HG03342 (cell line): ENCODE measurements around the gene KCNAB2.

Experiments
- ATAC-seq: cut with Tn5 transposase; IDR thresholded peaks from one replicate; pipeline ENCODE4 v1.9.1; 2021; ENCODE audit warnings: mild to moderate bottlenecking, moderate library complexity; ENCODE audit not compliant: unreplicated experiment

Gene KCNAB2

GRCh38 chr1:6106321-6106731 is 60.6 kb downstream of the KCNAB2 start:
- ATAC-seq = no peak

DNA sequence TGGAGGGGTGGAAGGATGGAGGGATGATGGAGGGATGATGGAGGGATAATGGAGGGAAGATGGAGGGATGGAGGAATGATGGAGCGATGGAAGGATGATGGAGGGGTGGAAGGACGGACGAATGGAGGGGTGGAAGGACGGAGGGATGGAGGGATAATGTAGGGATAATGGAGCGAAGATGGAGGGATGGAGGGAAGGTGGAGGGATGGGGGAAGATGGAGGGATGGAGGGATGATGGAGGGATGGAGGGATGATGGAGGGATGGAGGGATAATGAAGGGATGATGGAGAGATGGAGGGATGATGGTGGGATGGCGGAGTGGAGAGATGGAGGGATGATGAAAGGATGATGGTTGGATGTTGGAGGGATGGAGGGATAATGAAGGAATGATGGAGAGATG is 61.3 kb downstream of the KCNAB2 start:
- no peak for ATAC-seq

GRCh38 chr1:6107409-6108356 is 62.0 kb downstream of the KCNAB2 start:
- ATAC-seq = no peak

DNA sequence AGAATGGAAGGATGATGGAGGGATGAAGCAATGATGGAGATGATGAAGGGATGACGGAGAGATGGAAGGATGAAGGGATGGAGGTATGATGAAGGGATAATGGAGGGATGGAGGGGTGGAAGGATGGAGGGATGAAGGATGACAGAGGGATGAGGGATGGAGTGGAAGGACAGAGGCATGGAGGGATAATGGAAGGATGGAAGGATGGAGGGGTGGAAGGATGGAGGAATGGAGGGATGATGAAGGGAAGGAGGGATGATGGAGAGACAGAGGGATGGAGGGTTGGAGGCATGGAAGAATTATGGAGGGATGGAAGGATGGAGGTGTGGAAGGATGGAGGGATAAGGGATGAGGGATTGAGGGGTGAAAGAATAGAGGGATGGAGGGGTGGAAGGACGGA is 62.8 kb downstream of the KCNAB2 start:
- ATAC-seq = no peak

DNA sequence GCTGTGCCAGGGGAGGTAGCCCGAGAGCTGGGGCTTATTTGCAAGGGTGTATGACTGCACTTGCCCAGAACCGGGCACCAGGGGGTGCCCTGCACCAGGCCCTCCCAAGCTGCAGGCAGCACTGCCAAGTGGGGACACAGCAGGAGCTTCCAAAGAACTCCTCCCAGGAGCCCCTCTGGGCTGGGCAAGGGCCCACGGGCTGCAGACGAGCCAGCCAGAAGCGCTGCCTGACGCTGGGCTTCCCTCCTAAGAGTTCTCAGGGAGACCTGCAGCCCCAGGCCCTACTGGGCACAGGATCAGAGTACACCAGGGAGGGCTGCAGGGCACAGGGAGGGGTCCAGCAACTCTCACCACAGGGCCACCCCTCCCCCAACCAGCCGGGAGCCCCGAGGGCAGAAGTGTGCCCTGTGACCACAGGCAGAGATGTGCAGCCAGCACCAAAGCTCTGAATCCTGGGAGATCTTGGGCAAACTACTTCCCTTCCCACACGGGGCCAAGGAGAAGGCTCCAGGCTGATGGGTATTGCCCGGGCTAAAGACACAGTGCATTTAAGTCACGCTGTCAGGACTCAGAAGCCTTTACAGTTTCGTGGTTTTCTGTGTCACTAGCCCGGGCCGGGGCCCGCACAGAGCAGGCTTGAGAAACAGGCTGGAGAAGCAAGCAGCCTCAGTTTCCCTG is 63.4 kb downstream of the KCNAB2 start:
- ATAC-seq = no peak

DNA sequence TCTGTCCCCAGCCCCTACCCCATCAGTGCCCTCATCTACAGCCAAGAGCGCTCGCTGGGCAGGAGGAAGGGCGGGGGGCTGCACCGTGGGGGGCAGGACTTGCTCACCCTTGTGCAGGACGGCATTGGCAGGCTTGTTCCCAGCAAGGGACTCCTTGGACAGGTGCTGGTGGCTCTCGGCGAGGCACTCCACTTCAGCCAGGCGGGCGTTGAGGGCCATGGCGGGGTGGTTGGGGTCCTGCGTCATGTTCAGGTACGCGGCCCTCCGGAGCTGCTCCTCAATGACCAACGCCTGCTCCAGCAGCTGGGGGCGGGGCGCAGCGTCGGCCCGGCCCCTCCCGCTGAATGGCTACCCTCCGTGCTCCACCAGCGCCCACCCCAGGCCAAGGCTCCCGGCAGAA is 64.0 kb downstream of the KCNAB2 start:
- no peak for ATAC-seq

DNA sequence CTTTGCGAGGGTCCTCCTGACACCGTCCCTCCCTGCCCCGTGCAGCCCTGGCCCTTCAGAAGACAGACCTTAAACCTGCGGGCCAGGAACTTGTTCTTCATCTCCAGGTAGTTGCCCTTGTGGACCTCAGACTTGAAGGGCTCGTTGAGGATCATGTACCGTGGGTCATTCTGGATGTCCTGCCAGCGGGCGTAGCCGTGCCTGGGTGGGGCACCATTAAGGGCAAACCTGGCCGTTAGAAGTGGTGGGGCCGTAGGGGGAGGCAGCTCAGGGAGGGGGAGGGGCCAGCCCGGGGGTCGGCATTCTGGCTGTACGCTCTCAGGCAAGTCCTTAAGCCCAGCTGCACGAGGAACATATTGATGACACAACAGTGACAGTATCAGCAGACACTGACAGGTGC is 64.6 kb downstream of the KCNAB2 start:
- no peak for ATAC-seq

DNA sequence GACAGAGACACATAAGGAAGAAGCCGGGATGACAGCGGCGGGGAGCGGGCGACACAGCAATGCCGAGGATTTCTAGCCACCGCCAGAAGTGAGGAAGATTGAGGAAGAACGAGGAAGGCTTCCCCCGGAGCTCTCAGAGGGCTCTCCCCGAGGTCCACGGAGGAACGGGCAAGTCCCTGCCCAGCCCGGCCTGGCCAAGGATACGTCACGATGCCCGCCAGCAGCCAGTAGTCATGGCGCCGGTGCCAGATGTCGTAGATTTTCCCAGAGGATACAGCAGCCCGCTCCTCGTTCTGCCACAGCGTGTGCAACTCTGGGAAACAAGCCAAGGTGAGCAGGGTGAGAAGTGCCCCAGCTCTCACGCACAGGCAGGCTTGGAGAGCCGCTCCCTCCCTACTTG is 65.9 kb downstream of the KCNAB2 start:
- no peak for ATAC-seq

DNA sequence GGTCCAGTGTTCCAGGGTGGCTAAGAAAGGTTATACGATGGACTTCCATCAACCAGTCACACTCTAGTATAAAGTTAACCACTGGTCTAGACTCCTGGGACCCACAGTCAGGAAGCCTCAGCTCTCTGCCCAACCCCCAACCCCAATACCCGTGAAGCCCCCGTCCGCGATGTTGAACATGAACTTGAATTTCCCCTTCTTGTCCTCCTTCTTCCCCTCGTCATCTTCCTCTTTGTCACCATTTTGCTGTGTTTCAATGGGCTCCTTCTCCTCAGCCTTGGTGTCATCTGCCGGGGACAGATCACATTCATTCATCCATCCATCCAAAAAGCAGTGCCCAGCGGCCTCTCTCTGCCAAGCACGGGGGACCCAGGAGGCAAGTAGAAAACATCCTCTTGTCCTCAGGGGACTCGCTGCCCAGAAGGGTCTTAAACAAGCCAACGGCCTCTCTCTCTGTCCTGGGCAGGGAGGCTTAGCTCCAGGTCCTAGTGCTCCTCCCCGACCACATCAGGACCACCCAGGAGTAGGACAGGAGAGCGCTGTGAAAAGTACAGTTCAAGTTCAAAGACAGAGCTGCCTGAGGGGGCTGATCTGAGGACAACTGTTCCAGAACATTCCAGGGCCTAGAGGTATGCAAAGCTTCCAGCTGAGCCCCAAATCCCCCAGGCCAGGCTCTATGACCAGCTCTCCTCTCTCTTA is 66.5 kb downstream of the KCNAB2 start:
- ATAC-seq = no peak

- ATAC-seq = no peak
Measured at GRCh38 chr1:6112690-6113005, 67.0 kb downstream of the KCNAB2 start.

DNA sequence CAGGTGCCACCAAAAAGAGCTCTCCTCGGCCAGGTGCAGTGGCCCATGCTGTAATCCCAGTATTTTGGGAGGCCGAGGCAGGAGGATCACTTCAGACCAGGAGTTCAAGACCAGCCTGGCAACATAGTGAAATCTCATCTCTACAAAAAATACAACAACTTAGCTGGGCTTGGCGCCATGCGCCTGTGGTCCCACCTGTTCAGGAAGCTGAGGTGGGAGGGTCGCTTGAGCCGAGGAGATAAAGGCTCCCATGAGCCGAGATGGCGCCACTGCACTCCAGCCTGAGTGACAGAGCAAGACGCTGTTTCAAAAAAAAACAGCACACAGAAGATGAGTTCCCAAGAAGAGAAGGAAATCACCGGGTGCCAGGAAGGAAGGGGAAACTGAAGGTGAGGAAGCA is 67.4 kb downstream of the KCNAB2 start:
- no peak for ATAC-seq

DNA sequence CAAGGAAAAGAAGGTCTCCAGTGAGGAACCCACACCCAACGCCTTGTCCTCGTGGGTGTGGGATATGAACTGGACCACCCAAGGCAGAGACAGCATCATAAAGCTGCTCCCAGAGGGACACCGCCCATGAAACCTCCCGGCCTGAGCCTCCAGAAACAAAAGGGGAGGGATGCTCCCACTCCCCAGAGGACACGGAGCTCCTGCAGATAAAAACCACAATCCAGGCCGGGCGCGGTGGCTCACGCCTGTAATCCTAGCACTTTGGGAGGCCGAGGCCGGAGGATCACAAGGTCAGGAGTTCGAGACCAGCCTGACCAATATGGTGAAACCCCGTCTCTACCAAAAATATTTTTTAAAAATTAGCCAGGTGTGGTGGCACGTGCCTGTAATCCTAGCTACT is 68.1 kb downstream of the KCNAB2 start:
- ATAC-seq = no peak

- ATAC-seq = no peak
Measured at GRCh38 chr1:6116137-6116536, 70.4 kb downstream of the KCNAB2 start.

GRCh38 chr1:6117064-6117463 is 71.4 kb downstream of the KCNAB2 start:
- ATAC-seq = no peak

DNA sequence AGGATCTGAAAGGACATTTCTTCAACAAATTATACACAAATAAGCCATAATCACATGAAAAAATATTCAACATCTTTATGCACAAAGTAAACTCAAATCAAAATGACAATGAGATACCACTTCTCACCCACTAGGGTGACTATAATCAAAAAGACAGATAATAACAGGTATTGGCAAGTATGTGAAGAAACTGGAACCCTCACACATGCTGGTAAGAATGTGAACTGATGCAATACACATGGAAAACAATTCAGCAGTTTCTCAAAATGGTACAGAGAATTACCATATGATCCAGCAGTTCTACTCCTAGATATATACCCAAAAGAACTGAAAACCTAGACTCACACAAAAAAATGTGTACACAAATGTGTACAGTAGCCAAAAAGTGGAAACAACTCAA is 71.9 kb downstream of the KCNAB2 start:
- ATAC-seq = no peak

- no peak for ATAC-seq
Measured at GRCh38 chr1:6118415-6118814, 72.7 kb downstream of the KCNAB2 start.

DNA sequence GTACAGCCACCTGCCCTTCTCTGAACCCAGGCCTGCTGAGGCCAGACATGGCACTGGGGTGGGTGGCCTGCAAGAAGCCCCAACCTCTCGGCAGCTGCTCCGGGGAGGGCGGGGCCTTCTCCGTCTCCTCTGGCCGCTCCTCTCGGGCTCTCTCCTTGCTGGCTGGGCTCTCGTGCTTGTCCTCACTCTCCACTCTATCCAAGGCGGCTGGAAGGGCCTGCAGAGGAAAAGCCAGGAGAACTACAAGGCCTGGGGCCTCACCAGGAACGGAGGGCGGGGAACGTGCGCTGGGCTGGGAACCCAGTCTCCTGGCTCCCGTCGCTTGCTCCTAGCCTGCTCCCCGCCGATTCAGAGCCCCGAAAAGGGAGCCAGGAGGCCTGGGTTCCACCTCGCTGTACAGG is 75.3 kb downstream of the KCNAB2 start:
- no peak for ATAC-seq

DNA sequence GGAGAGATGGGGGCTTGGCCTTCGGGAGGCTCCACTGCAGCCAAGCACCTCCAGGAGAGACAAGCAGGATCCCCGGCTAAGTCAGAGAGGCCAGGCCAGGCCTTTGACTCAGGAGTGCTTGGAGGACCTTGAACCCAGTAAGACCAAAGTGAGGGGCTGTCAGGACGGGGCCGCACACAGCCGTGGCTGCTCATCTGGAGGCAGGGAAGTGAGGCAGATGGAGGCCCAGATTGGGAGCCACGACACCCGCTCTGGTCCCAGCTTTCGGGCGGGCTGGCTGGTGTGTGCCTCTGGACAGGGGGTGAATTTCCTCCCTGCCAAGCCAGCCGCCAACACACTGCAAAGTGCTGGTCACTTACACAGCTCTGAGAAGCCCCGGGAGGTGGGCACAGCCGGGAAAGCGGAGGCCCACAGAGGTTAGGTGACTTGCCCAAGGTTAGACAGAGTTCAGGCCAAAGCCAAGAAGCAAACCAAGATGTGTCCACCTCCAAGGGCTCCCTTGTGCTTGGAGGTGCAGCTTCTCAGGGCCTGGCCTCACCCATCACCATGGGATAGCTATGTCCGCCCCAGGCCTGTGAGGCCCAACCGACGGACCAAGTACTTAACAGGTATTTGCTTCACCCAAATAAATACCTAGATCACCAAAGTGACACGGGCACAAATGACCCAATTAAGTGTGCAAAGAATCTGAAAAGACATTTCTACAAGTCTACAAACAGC is 76.1 kb downstream of the KCNAB2 start:
- no peak for ATAC-seq

- no peak for ATAC-seq
Measured at GRCh38 chr1:6123083-6123482, 77.4 kb downstream of the KCNAB2 start.

GRCh38 chr1:6123816-6124215 is 78.1 kb downstream of the KCNAB2 start:
- no peak for ATAC-seq

DNA sequence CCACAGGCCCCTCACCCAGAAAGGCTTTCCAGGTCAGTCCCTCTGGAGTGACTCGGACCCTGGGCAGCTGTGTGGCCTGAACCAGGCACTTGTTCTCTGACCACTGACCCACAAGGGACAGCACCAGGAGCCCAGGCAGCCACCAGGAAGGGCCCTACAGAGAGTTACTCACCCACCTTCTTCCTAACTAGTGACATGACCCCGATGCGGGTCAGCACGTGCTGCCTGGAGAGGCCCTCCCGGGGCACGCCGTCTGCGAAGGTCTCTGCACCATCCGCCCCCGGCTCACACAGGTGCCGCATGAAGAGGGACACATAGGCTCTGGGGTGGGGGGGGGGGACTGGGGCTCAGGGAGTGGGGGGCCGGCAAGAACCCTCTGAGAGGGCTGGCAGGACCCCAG is 78.7 kb downstream of the KCNAB2 start:
- ATAC-seq = no peak
